OCI-LY1 (cell line): ENCODE results near the gene DCLK1.

ENCODE experiments used
- H2AFZ ChIP-seq: fragments of 200-600 bp; sonication (generic), shearing (Covaris generic); 2 replicates; pipeline ENCODE4 v1.6.0; 2014; ENCODE audit warnings: antibody characterized with exemption, mild to moderate bottlenecking, low read length
- H3F3A ChIP-seq: fragments of 200-600 bp; sonication (generic), shearing (Covaris generic); 2 replicates; pipeline ENCODE4 v1.6.0; 2014; ENCODE audit warnings: mild to moderate bottlenecking, antibody characterized with exemption, low read length, moderate library complexity; ENCODE audit not compliant: insufficient read depth
- H3K27ac ChIP-seq: fragments of 200-600 bp; sonication (generic); 2 replicates; pipeline ENCODE4 v1.5.1; 2014; ENCODE audit warnings: low read length, mixed run types, mild to moderate bottlenecking, low read depth; ENCODE audit not compliant: poor library complexity, severe bottlenecking
- H3K27me3 ChIP-seq: fragments of 200-600 bp; sonication (generic); 2 replicates; pipeline ENCODE4 v1.6.0; 2014; ENCODE audit warnings: antibody characterized with exemption, mild to moderate bottlenecking, low read length, moderate library complexity; ENCODE audit not compliant: insufficient read depth
- H3K36me3 ChIP-seq: fragments of 200-600 bp; sonication (generic); 2 replicates; pipeline ENCODE4 v1.6.1; 2014; ENCODE audit warnings: mild to moderate bottlenecking, antibody characterized with exemption, low read length, moderate library complexity, mixed read lengths; ENCODE audit not compliant: insufficient read depth
- H3K4me1 ChIP-seq: fragments of 200-600 bp; sonication (generic); 2 replicates; pipeline ENCODE4 v1.5.1; 2014; ENCODE audit warnings: mild to moderate bottlenecking, low read length, moderate library complexity; ENCODE audit not compliant: insufficient read depth, severe bottlenecking
- H3K4me2 ChIP-seq: fragments of 200-600 bp; sonication (generic), shearing (Covaris generic); 2 replicates; pipeline ENCODE4 v1.6.1; 2014; ENCODE audit warnings: low read length
- H3K4me3 ChIP-seq: fragments of 200-600 bp; sonication (generic); 2 replicates; pipeline ENCODE4 v1.5.1; 2014; ENCODE audit warnings: low read length, low read depth, mild to moderate bottlenecking, mixed read lengths; ENCODE audit not compliant: poor library complexity, severe bottlenecking
- H3K79me2 ChIP-seq: fragments of 200-600 bp; shearing (Covaris generic); 2 replicates; pipeline ENCODE4 v1.6.1; 2016; ENCODE audit warnings: mixed run types, low read length, mixed read lengths; ENCODE audit not compliant: insufficient read depth
- H3K9ac ChIP-seq: fragments of 200-600 bp; sonication (generic), shearing (Covaris generic); 2 replicates; pipeline ENCODE4 v1.6.1; 2014; ENCODE audit warnings: mild to moderate bottlenecking, low read length, mixed read lengths
- H3K9me2 ChIP-seq: fragments of 200-600 bp; sonication (generic), shearing (Covaris generic); 2 replicates; pipeline ENCODE4 v1.6.1; 2014; ENCODE audit warnings: low read depth, mild to moderate bottlenecking, low read length, mixed read lengths
- H3K9me3 ChIP-seq: fragments of 200-600 bp; shearing (Covaris generic); 2 replicates; pipeline ENCODE4 v1.6.1; 2014; ENCODE audit warnings: low read length, mixed read lengths
- H4K20me1 ChIP-seq: fragments of 200-600 bp; sonication (generic), shearing (Covaris generic); 2 replicates; pipeline ENCODE4 v1.6.0; 2016; ENCODE audit warnings: mild to moderate bottlenecking, low read length; ENCODE audit not compliant: insufficient read depth
- EZH2 ChIP-seq: fragments of 200-600 bp; sonication (generic), shearing (Covaris generic); IDR thresholded peaks from 2 replicates; pipeline ENCODE4 v1.8.0; 2017; ENCODE audit warnings: borderline replicate concordance, mixed run types, mild to moderate bottlenecking, antibody characterized with exemption, low read length, moderate library complexity, mixed read lengths
- TF ChIP-seq, protein P1 (sequence below): fragments of 200-600 bp; sonication (generic), shearing (Covaris generic); IDR thresholded peaks from 2 replicates; pipeline ENCODE4 v1.5.1; 2017; ENCODE audit warnings: mild to moderate bottlenecking, antibody characterized with exemption, low read length, moderate library complexity, mixed read lengths

The DCLK1 gene

DNA sequence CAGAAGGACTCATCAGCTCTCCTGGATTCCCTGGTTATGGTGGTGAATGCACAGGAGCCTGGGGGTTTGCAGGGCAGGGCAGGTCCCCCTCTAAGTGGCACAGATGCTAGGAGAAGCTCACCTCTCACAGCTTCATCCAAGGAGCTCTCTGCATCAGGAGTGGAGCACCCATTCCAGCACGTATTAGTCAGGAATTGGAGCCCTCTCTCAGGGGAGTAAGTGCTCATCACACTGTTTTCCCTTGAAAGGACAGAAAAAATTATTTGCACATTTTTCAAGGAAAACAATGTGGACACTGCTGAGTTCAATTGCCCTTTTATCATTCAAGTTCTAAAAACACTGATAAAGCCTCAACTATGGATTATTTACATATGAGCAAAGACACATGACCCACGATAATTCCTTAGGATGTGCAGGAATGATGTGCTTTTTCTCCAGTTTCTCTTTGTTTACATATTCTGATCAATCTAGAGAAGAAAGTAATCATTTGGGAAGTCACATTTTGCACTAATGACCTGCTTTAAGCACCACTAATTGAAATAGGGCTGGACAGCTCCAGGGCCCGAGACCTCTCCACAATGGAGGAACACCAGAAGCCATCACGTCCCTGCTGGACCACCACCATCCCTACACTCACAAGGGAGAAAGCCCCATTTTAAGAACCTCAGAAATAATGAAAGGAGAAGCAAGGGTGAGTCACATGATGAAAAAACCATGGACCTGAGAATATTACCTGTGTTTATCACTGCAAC, 42.6 kb upstream of the DCLK1 start:
- Histone ChIP-seq H3K9me2 (no peaks in the 10 kb centered on the region), H3K4me2 (no peak overlapping the region), H3K36me3 (no peaks in the 10 kb centered on the region), H3K27ac (no peak overlapping the region), H3F3A (no peaks in the 10 kb centered on the region), H3K9ac (no peak overlapping the region), H3K79me2 (no peaks in the 10 kb centered on the region), H4K20me1 (no peaks in the 10 kb centered on the region), H3K4me3 (no peak overlapping the region), H3K4me1 (no peaks in the 10 kb centered on the region), H3K9me3 (no peaks in the 10 kb centered on the region), H2AFZ (no peak overlapping the region), H3K27me3 (no peaks in the 10 kb centered on the region)
- TF ChIP-seq, protein P1, sequence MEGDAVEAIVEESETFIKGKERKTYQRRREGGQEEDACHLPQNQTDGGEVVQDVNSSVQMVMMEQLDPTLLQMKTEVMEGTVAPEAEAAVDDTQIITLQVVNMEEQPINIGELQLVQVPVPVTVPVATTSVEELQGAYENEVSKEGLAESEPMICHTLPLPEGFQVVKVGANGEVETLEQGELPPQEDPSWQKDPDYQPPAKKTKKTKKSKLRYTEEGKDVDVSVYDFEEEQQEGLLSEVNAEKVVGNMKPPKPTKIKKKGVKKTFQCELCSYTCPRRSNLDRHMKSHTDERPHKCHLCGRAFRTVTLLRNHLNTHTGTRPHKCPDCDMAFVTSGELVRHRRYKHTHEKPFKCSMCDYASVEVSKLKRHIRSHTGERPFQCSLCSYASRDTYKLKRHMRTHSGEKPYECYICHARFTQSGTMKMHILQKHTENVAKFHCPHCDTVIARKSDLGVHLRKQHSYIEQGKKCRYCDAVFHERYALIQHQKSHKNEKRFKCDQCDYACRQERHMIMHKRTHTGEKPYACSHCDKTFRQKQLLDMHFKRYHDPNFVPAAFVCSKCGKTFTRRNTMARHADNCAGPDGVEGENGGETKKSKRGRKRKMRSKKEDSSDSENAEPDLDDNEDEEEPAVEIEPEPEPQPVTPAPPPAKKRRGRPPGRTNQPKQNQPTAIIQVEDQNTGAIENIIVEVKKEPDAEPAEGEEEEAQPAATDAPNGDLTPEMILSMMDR = no peak
- no peak for TF ChIP-seq EZH2

DNA sequence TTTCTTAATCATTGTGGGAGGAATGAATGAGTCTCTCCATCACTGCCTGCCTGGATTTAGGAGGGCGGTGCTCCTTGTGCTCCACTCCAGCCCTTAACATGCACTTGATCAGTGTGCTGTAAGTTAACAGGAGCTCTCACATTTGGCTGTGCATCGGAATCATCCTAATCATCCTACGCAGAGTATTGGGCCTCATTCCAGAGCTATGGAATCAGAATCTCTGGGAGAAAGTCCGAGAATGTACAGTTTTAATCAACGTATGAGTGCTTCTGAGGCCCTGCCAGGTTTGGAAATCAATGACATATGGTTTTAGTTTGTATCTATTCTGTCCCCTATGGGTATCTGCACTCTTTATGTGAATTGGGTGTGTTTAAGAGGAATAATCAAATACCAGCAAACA, 34.9 kb upstream of the DCLK1 start:
- no peaks in the 10 kb centered on the region for H3K79me2 ChIP-seq
- no peaks in the 10 kb centered on the region for H4K20me1 ChIP-seq
- H3F3A ChIP-seq = no peaks in the 10 kb centered on the region
- H3K9me3 ChIP-seq = no peaks in the 10 kb centered on the region
- H3K27ac ChIP-seq = no peak overlapping the region
- H3K4me2 ChIP-seq = no peak overlapping the region
- no peaks in the 10 kb centered on the region for H3K36me3 ChIP-seq
- H3K9ac ChIP-seq = no peak overlapping the region
- no peaks in the 10 kb centered on the region for H3K4me1 ChIP-seq
- no peaks in the 10 kb centered on the region for H3K9me2 ChIP-seq
- no peak overlapping the region for H2AFZ ChIP-seq
- TF ChIP-seq, protein P1 = no peak
- no peak for TF ChIP-seq EZH2
- H3K4me3 ChIP-seq = no peak overlapping the region
- H3K27me3 ChIP-seq = no peaks in the 10 kb centered on the region

DNA sequence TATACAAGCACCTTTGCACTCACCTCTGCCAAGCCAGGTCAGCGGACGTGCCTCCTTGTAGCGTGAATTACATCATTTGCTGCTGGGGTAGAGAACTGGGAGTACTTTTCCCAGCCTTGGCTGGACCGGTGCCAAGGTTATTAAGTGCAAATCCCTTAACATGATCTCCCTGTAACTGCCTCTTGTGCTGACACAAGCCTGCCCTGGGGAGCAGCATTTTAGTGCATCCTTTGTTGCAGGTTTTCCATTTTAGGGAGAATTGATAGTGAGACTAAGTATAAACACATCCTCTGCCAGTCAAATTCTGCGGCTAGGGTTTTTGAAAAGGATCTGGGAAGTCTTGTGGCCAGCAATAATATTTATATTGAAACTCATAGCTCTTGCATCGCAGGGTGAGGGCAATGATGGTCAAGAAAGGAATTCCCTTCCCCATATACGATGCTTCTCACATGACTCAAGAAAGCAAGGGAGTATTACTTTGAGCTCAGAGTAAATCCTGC, 32.7 kb upstream of the DCLK1 start:
- H3K27ac ChIP-seq = no peak overlapping the region
- no peaks in the 10 kb centered on the region for H4K20me1 ChIP-seq
- no peaks in the 10 kb centered on the region for H3K27me3 ChIP-seq
- no peaks in the 10 kb centered on the region for H3F3A ChIP-seq
- H3K9ac ChIP-seq = no peak overlapping the region
- H3K4me3 ChIP-seq = no peak overlapping the region
- H3K9me2 ChIP-seq = no peaks in the 10 kb centered on the region
- no peaks in the 10 kb centered on the region for H3K4me1 ChIP-seq
- no peak for TF ChIP-seq EZH2
- TF ChIP-seq, protein P1 = no peak
- H3K9me3 ChIP-seq = no peaks in the 10 kb centered on the region
- H3K4me2 ChIP-seq = no peak overlapping the region
- H3K79me2 ChIP-seq = no peaks in the 10 kb centered on the region
- no peak overlapping the region for H2AFZ ChIP-seq
- no peaks in the 10 kb centered on the region for H3K36me3 ChIP-seq
